NT2/D1 (cell line): Measurements from ENCODE around the gene PLIN4.
"Not testable (repeated sequence)": the region's sequence is repeated elsewhere in the genome, so short reads cannot be mapped to it uniquely, and the experiment has no call there.

ENCODE experiments used
- DNase-seq: peaks from one replicate; pipeline ENCODE4 v3.0.0-alpha.2; 2011; ENCODE audit warnings: low read depth, low spot score
- H3K27me3 ChIP-seq: 2 replicates; pipeline ENCODE4 v1.6.0; 2011; ENCODE audit warnings: mild to moderate bottlenecking; ENCODE audit not compliant: insufficient read length, insufficient read depth
- H3K36me3 ChIP-seq: 2 replicates; pipeline ENCODE4 v1.6.1; 2011; ENCODE audit warnings: mild to moderate bottlenecking, low read length, mixed read lengths; ENCODE audit not compliant: insufficient read depth, insufficient read length
- H3K4me1 ChIP-seq: 2 replicates; pipeline ENCODE4 v1.5.1; 2011; ENCODE audit not compliant: insufficient read depth, insufficient read length
- H3K4me3 ChIP-seq: 2 replicates; pipeline ENCODE4 v1.5.1; 2011; ENCODE audit warnings: low read depth; ENCODE audit not compliant: insufficient read length
- H3K9ac ChIP-seq: 2 replicates; pipeline ENCODE4 v1.6.0; 2011; ENCODE audit warnings: low read depth; ENCODE audit not compliant: insufficient read length
- H3K9me3 ChIP-seq: 2 replicates; pipeline ENCODE4 v1.5.1; 2011; ENCODE audit warnings: mild to moderate bottlenecking, low read length; ENCODE audit not compliant: insufficient read depth
- SUZ12 ChIP-seq: IDR thresholded peaks from 2 replicates; pipeline ENCODE4 v1.6.1; 2011; ENCODE audit not compliant: insufficient read length, insufficient read depth; ENCODE audit errors: extremely low read depth
- YY1 ChIP-seq: IDR thresholded peaks from 2 replicates; pipeline ENCODE4 v1.6.1; 2011; ENCODE audit not compliant: insufficient read length, insufficient read depth
- ZNF274 ChIP-seq: IDR thresholded peaks from 2 replicates; pipeline ENCODE4 v1.6.1; 2011; ENCODE audit warnings: mild to moderate bottlenecking, low read depth, low read length

The PLIN4 gene, protein sequence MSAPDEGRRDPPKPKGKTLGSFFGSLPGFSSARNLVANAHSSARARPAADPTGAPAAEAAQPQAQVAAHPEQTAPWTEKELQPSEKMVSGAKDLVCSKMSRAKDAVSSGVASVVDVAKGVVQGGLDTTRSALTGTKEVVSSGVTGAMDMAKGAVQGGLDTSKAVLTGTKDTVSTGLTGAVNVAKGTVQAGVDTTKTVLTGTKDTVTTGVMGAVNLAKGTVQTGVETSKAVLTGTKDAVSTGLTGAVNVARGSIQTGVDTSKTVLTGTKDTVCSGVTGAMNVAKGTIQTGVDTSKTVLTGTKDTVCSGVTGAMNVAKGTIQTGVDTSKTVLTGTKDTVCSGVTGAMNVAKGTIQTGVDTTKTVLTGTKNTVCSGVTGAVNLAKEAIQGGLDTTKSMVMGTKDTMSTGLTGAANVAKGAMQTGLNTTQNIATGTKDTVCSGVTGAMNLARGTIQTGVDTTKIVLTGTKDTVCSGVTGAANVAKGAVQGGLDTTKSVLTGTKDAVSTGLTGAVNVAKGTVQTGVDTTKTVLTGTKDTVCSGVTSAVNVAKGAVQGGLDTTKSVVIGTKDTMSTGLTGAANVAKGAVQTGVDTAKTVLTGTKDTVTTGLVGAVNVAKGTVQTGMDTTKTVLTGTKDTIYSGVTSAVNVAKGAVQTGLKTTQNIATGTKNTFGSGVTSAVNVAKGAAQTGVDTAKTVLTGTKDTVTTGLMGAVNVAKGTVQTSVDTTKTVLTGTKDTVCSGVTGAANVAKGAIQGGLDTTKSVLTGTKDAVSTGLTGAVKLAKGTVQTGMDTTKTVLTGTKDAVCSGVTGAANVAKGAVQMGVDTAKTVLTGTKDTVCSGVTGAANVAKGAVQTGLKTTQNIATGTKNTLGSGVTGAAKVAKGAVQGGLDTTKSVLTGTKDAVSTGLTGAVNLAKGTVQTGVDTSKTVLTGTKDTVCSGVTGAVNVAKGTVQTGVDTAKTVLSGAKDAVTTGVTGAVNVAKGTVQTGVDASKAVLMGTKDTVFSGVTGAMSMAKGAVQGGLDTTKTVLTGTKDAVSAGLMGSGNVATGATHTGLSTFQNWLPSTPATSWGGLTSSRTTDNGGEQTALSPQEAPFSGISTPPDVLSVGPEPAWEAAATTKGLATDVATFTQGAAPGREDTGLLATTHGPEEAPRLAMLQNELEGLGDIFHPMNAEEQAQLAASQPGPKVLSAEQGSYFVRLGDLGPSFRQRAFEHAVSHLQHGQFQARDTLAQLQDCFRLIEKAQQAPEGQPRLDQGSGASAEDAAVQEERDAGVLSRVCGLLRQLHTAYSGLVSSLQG (N-terminal part only)

DNA sequence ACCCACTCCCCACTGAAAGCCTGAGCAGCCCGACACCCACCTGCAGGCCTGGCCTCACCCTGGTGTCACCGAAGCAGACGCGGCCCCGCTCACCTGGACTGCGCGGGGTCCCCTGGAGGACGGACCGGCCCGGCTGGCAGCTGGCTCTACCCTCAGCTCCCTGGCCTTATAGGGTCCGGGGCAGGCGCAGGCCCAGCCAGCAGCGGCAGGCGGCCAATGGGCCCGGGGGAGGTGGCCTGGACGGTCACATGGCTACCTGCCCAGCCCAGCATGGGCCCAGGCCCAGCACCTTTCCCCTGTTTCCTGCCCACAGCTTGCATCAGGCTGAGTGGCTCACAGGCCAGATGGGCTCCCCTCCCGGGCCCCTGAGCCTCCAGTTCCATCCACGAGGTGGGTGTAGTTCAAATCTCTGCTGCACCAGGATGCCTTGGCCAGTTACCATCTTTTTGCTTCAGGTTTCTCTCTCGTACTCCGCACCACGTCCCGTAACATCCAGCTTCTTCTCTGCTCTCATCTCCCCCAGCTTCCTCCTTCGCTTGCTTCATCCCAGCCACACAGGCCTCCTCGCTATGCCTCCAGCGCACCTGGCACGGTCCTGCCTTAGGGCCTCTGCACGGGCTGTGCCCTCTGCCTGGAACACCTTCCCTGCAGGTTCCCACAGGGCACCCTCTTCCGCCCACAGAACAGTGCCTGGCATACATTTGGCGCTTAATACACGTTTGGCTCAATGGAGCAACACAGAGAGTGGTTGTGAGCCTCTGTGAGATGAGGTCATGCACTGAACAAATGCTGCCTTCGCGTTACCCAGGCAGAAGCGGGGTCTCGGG, at the start of gene PLIN4:
TSS of gene PLIN4 (minus strand) at position 142 of the 827 bp plus-strand sequence. CDS start 214 bp downstream, outside the sequence.
- Histone ChIP-seq H3K4me3 (no peak within 1 kb of the TSS), H3K27me3 (peaks cover 32% of the 10 kb centered on the region), H3K9me3 (no peaks in the 10 kb centered on the region), H3K4me1 (peaks cover 7% of the 10 kb centered on the region), H3K9ac (peak within 1 kb of the TSS; percentile 32), H3K36me3 (no peaks in the 10 kb centered on the region)
- TF ChIP-seq YY1 (no peak), ZNF274 (no peak)
- no peak for DNase-seq

DNA sequence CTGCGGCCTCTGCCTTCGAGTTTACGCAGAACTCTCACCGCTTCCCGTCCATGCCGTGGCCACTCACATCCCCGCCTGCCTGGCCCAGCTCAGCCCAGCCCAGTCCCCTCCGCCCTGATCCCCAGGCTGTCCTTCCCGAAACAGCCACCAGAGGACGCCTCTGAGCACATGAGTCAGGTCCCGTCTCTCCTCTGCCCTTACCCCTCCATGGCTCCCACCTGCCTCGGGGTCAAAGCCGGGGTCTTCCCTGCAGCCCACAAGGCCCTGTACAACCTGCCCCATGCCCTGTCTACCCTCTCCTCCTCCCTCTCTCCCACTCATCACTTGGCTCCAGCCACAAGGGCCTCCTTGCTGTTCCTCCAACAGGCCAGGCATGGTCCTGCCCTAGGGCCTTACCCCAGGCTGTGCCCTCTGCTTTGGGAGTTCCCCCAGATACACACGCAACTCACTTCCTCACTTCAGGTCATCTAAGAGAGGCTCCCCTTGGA, 49.3 kb upstream of the PLIN4 start:
- Histone ChIP-seq H3K27me3 (no peaks in the 10 kb centered on the region), H3K9me3 (no peaks in the 10 kb centered on the region), H3K9ac (peak overlapping the region; percentile 5), H3K36me3 (no peaks in the 10 kb centered on the region), H3K4me1 (peaks cover 7% of the 10 kb centered on the region), H3K4me3 (no peak overlapping the region)
- peak; percentile 63 for DNase-seq
- no peak for TF ChIP-seq YY1
- TF ChIP-seq ZNF274: no peak
- TF ChIP-seq SUZ12: no peak

DNA sequence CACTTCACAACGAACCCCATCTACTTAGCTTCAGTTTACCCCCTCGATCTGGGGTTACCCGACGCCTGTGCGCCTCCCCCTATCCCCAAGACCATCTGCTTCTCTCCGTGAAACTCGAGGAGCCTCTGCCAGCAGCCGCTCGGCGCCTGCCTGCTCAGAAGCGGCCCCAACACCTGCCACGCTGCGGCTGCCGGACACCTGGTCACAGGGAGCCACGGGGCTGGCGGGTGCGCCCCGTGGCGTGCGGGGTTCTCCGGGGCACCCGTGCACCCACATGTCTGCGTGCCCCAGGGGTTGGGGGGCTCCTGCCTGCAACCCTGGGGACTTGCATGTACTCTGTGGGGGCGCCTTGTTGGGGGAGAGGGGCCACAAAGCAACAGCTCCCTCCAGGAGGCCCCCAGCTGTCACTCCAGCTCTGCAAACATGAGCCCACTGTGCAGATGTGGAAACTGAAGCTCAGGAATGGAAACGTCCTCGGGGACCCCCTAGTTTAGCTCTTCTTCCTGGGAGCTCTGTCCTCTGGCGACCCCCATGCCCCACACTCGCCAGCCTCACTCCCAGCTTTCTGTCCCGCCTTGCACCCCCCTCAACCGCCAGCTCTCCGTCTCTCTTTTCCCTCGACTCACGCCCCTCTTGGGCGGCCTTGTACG, 48.2 kb upstream of the PLIN4 start:
- H3K9ac ChIP-seq: peak overlapping the region; percentile 10
- H3K27me3 ChIP-seq: no peaks in the 10 kb centered on the region
- no peak overlapping the region for H3K4me3 ChIP-seq
- DNase-seq: no peak
- H3K4me1 ChIP-seq: peaks cover 7% of the 10 kb centered on the region
- no peaks in the 10 kb centered on the region for H3K36me3 ChIP-seq
- no peak for TF ChIP-seq YY1
- TF ChIP-seq SUZ12: no peak
- no peak for TF ChIP-seq ZNF274
- no peaks in the 10 kb centered on the region for H3K9me3 ChIP-seq

DNA sequence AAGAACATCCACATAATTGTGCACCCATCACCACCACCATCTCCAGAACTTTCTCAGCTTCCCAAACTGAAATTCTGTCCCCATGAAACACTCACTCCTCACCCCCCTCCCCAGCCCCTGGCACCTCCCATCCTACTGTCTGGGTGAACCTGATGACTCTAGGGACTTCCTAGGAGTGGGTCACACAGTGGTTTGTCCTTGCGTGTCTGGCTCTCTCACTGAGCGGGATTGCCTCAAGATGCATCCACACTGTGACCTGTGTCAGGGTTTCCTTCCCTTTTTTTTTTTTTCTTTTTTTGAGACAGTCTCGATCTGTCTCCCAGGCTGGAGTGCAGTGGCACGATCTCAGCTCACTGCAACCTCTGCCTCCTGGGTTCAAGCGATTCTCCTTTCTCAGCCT, 45.3 kb upstream of the PLIN4 start:
- not testable (repeated sequence) for H3K4me1 ChIP-seq, H3K36me3 ChIP-seq, H3K4me3 ChIP-seq, DNase-seq, H3K9ac ChIP-seq, H3K27me3 ChIP-seq, H3K9me3 ChIP-seq

DNA sequence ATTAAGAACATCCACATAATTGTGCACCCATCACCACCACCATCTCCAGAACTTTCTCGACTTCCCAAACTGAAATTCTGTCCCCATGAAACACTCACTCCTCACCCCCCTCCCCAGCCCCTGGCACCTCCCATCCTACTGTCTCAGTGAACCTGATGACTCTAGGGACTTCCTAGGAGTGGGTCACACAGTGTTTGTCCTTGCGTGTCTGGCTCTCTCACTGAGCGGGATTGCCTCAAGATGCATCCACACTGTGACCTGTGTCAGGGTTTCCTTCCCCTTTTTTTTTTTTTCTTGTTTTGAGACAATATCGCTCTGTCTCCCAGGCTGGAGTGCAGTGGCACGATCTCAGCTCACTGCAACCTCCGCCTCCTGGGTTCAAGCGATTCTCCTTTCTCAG, 43.8 kb upstream of the PLIN4 start:
- DNase-seq, H3K9me3 ChIP-seq, H3K4me3 ChIP-seq, H3K9ac ChIP-seq, H3K27me3 ChIP-seq, H3K36me3 ChIP-seq: not testable (repeated sequence)
- peaks cover 11% of the 10 kb centered on the region for H3K4me1 ChIP-seq

DNA sequence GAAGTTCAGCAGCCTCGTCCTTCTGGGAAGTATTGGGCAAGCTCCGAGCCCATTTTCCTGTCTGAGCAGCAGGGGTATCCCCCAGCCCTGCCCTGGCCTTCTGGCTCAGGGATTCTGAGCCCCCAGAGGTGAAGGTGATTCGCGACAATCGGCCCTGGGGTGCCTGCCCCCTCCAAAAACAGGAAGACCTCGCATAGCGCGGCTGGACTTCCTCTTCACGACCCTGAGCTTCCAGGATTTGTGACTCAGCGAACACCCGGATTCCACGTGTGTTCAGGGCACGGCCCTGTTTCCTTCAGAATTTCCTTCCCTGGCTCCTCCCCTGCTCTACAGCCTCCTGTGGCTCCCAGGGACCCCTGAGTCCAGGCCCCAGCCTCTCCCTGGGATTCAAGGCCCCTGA, 41.3 kb upstream of the PLIN4 start, which contains the start of gene SEMA6B:
TSS of gene SEMA6B (minus strand) at position 116 of the 400 bp plus-strand sequence. CDS start 1,227 bp downstream, outside the sequence.
- Histone ChIP-seq H3K9ac (no peak within 1 kb of the TSS), H3K27me3 (no peaks in the 10 kb centered on the region), H3K36me3 (peaks cover 9% of the 10 kb centered on the region), H3K4me1 (peaks cover 12% of the 10 kb centered on the region), H3K9me3 (no peaks in the 10 kb centered on the region), H3K4me3 (no peak within 1 kb of the TSS)
- no peak for DNase-seq
- TF ChIP-seq YY1 (no peak), SUZ12 (no peak), ZNF274 (no peak)
